Hematopoietic multipotent progenitor cell treated with erythropoietin and hydrocortisone succinate and interleukin-3 and kit ligand, for 8 days (in vitro differentiated cells): ENCODE data around the gene CCDC87.
A peak's percentile ranks its signal among the peaks of the same experiment; 100 is the strongest.

ENCODE experiments used
- DNase-seq: peaks from one replicate; pipeline ENCODE4 v3.0.0-alpha.2; 2015

Gene CCDC87

GRCh38 chr11:66570850-66571180 lies 22.0 kb downstream of the CCDC87 start:
- no peak for DNase-seq

- no peak for DNase-seq
These were observed 22.6 kb downstream of the CCDC87 start for GRCh38 chr11:66570079-66570849.

- no peak for DNase-seq
These were observed 23.8 kb downstream of the CCDC87 start for GRCh38 chr11:66569076-66569475.

GRCh38 chr11:66568124-66568916 lies 24.5 kb downstream of the CCDC87 start, which contains the start of gene CTSF:
Gene CTSF, minus strand, starts transcription at chr11:66568606. Its CDS starts 120 bp downstream, at chr11:66568486.
- DNase-seq: peak; percentile 80

DNA sequence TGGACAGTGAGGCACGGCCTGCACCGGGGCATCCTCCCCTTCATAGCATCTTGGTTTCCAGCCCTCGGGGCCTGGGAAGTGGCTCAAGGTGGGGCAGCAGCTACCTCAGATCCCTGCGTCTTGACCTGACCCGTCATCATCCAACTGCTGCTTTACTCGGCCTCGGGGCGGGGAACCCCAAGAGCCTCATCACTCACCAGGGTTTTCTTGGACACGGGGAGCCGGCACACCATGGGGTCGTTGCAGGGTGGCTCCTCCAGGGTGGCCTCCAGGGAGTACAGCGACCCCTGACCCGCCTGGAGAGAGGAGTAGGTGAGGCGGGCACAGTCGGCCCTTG lies 25.1 kb downstream of the CCDC87 start:
- DNase-seq: no peak

DNA sequence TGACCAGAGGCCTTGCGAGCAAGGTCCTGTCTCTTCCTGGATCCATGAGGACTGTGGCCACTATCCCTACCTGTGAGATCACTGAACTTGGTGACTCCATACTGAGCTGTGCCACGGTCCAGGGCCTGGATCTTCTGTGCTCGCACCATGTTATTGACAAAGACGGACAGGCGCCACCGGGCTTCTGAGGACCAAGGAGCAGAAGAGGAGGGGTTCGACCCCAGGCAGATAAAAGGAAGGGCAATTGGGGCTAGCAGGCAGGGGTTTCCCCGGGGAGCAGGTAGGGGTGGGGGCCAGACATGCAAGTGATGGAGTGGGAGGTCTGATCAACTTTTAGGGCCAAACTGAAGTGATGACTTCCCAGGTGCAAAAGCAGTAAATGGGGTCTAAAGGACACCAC lies 26.6 kb downstream of the CCDC87 start:
- DNase-seq: no peak

- no peak for DNase-seq
These were observed 27.9 kb downstream of the CCDC87 start for GRCh38 chr11:66564984-66565383.

DNA sequence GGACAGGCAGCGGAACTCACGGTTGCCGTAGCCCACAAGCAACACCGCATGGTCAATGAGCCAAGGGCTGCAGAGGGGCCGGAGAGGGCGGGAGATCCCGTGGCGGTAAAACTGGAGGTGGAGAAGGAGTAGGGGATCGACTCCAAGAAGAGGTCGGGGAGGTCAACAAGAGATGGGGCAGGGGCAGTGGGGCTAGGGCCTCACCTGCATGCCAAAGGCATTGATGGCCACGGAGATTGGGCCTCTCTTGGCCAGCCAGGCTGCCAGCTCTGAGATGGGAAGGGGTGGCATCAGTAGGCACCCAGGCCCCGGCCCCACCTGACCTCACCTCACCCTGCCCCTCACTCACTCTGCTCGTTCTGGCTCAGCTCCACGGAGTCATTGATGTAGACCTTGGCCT lies 28.3 kb downstream of the CCDC87 start:
- no peak for DNase-seq

DNA sequence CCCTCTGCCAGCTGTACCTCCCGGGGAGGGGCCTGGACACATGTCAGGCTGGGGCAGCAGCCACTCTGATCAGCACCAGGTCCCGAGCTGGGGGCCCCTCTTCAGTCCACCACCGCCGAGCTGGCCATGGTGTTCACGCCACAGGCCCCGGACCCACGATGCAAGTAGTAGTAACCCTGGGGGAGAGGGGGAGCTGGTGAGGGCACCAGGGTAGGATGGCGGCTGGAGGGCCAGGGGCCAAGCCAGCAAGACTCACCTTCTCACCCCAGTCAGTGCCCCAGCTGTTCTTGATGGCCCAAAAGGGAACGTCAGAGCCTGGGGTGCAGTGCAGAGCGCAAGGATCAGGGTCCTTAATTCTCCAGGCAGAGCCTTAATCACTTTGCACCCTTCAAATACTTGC lies 29.0 kb downstream of the CCDC87 start:
- no peak for DNase-seq

DNA sequence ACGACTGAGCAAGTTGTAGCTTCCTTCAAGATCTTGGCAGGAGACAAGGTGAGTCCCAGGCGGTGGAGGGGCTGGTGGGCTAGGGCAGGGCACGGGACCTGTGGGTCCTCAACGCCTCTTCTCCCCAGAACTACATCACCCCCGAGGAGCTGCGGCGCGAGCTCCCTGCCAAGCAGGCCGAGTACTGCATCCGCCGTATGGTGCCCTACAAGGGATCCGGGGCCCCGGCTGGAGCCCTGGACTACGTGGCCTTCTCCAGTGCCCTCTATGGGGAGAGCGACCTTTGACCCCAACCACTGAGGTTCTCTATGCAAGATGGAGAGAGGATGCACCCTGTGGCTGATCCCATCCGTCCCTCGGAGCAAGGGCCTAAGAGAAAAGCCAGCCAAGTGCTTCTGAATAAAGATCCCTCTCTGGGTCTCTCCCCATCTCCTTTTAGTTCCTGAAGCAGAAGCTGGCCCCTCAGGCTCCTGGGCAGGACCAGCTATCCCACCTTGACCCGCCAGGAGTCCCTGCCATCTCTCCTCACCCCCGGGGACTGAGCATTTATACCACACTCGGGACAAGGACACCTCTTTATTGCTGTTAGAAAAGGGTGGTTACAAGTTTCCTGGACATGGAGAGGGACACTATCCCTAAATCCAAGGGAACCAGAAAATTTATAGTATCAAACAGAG lies 29.8 kb downstream of the CCDC87 start:
- DNase-seq: no peak

- no peak for DNase-seq
These were observed 30.6 kb downstream of the CCDC87 start for GRCh38 chr11:66562275-66562674.

DNA sequence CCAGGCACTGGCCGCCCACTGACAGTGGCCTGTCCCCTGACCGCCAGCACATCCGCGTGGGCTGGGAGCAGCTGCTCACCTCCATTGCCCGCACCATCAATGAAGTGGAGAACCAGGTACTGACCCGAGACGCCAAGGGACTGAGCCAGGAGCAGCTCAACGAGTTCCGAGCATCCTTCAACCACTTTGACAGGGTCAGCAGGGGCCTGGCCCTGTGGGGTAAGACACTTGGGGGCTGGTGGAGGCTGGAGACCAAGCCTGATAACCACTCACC lies 31.0 kb downstream of the CCDC87 start:
- no peak for DNase-seq

GRCh38 chr11:66561178-66561974 lies 31.5 kb downstream of the CCDC87 start:
- DNase-seq: no peak

DNA sequence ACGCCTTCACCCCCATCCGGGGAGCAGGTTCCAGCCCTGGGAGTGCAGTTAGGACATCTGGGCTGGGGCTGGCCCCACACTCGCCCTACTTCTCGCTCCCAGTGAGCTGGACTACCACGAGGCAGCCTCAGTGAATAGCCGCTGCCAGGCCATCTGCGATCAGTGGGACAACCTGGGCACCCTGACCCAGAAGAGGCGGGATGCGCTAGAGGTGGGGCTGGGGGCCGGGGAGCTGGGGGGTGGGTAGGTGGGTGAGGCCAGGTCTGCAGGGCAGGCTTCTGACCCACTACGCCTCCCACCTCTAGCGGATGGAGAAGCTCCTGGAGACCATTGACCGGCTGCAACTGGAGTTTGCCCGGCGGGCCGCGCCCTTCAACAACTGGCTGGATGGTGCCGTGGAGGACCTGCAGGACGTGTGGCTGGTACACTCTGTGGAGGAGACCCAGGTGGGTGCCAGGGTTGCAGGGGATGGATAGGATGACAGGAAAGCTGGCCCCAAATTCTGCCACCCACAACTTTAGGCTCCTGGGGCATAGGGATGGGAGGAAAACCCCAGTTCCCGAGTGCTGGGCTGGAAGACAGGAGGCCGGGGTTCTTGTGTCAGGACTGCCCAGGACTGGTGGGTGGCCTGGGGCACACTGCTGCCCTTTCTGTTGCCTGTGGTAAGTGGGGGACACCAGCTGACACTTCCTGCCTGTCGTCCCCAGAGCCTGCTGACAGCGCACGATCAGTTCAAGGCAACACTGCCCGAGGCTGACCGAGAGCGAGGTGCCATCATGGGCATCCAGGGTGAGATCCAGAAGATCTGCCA lies 32.8 kb downstream of the CCDC87 start:
- DNase-seq: no peak

DNA sequence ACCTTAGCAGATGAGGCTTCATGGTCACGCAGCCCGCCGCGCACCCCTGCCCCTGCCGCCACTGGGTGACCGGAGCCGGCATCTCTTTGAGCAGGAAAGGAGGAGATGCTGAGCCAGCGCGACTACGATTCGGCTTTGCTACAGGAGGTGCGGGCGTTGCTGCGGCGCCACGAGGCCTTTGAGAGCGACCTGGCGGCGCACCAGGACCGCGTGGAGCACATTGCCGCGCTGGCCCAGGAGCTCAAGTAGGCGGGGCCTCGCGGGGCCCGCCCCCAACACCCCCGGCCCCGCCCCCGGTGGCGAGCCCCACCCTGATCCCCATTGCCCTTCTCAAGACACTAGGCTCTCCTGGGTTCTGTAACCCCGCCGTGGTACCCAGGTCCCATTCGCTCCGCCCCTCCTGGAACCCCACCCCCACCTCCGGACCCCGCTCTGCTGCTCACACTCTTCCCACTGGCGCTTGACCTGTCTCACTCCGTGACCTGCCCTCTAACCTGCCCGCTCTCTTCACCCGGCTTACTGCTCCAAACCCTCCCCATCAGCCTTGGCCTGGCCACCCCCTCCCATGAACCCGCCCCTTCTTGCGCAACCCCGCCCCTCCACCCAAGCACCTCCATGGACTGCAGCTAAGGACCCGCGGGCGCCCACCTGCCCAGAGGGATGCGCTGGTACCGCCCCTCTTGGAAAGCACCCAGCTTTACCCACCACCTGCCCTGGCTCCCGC lies 33.6 kb downstream of the CCDC87 start:
- peak; percentile 41 for DNase-seq

DNA sequence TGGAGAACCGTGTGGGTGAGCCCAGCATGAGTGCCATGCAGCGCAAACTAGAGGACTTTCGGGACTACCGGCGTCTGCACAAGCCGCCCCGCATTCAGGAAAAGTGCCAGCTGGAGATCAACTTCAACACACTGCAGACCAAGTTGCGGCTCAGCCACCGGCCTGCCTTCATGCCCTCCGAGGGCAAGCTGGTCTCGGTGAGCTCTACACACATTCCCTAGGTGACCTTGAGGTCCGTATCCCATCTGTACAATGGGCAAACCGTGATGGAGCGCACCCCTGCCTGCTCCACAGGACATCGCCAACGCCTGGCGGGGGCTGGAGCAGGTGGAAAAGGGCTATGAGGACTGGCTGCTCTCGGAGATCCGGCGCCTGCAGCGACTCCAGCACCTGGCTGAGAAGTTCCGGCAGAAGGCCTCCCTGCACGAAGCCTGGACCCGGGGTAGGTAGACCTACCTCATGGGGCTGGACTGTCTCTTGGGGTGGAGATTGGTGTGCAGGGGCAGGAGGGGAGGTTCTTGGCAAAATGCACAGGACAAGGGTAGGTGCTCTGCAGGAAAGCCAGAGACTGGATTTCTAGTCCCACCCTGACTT lies 35.0 kb downstream of the CCDC87 start:
- no peak for DNase-seq

DNA sequence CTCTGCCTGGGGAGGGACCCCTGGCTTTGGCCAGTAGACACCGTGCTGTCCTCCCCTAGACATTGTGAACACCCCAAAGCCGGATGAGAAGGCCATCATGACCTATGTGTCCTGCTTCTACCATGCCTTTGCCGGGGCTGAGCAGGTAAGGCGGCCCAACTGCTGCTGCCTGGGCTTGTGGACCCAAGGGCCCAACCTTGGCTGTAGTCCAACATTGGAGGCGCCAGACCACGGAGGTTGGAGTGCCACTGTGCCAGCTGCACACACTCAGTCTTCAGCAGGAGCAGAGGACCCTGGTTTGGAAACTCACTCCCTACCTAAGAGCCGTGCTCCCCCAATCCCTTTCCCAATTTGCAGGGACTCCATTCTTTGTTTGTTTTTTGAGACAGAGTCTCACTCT lies 36.8 kb downstream of the CCDC87 start:
- no peak for DNase-seq

GRCh38 chr11:66555416-66555815 lies 37.4 kb downstream of the CCDC87 start:
- DNase-seq: no peak

GRCh38 chr11:66554602-66555001 lies 38.3 kb downstream of the CCDC87 start:
- no peak for DNase-seq

DNA sequence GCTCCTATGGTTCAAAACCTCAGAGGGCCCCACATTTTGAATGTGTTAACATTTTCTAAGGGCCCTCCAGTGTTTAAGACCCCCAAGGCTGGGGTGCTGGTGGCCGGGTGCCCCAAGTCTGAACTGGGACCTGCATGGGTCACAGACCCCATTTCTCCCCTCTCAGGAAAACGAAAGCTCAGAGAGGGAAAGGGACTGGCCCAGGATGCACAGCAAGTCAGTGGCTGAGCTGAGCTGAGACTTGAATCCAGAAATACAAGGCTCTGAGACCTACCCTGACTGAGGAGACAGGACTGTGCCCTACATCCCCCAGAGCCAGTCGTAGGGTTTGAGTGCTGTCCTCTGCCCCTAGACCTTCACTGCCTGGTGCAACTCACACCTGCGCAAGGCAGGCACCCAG lies 42.0 kb downstream of the CCDC87 start:
- no peak for DNase-seq

DNA sequence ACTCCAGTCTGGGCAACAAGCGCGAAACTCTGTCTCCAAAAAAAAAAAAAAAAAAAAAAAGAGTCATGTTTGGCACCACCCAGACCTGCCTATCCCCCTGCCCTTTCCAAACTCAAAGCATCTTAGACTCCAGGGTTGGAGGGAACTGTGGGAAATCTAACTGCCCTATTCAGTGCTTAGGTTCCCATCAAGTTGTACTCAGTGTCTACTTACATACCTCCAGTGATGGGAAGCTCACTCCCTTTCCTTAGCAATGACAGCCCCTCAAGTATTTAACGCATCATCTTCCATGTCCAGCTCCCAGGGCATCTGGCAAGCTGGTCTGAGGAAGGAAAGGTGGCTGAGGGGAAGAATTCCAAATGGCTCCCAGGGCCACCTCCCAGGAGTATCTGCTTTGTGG lies 43.2 kb downstream of the CCDC87 start:
- no peak for DNase-seq
